ENCODE data around the gene OR10J1. TPM values are rescaled to one million over a fixed set of nuclear protein-coding genes. Genes with fewer than 3 reads are reported as not detected.
"Not testable (repeated sequence)": the region's sequence is repeated elsewhere in the genome, so short reads cannot be mapped to it uniquely, and the experiment has no call there.

Gene OR10J1
- total RNA-seq, 1 experiment from 2014 or later = not detected

GRCh38 chr1:159444511-159444910 is 5.0 kb downstream of the OR10J1 start:
- Mint-ChIP-seq H3K27me3 (ENCODE audit: unreplicated experiment) (no peaks in the 10 kb centered on the region), H3K4me1 (ENCODE audit: low read depth, unreplicated experiment) (no peaks in the 10 kb centered on the region), H3K4me3 (ENCODE audit: low read depth, unreplicated experiment) (no peak overlapping the region), H3K27ac (ENCODE audit: unreplicated experiment) (no peak overlapping the region), H3K36me3 (ENCODE audit: insufficient read depth, unreplicated experiment) (no peaks in the 10 kb centered on the region), H3K9me3 (ENCODE audit: low read depth, unreplicated experiment) (peaks cover 13% of the 10 kb centered on the region)
- TF ChIP-seq CTCF (IDR thresholded peaks at IDR 0.05; ENCODE audit: unreplicated experiment) = no peak
- no TSS peak for BruUV-seq (replicated peaks)
- no peak for DNase-seq
- intact Hi-C loops (cut with micrococcal nuclease; ENCODE audit: unreplicated experiment) = no loop called here
- CTCF ChIA-PET = no interaction called here

DNA sequence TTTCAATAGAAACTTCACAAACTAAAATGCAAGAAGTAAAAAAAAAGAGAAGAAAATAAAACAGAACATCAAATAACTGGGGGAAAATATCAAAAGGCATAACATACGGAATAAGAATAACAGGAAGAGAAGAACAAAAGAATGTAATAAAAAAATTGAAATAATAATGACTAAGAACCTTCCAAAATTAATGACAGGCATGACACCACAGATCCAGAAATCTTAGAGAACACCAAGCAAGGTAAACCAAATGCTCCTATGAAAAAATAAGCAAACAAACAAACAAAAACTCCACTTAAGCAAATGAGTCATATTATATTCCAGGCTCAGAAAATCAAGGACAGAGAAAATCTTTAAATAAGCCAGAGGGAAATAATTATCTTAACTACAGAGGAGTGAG is 8.7 kb downstream of the OR10J1 start:
- Mint-ChIP-seq H3K27me3 (ENCODE audit: unreplicated experiment) (no peaks in the 10 kb centered on the region), H3K36me3 (ENCODE audit: insufficient read depth, unreplicated experiment) (no peaks in the 10 kb centered on the region), H3K27ac (ENCODE audit: unreplicated experiment) (no peak overlapping the region), H3K4me3 (ENCODE audit: low read depth, unreplicated experiment) (no peak overlapping the region), H3K9me3 (ENCODE audit: low read depth, unreplicated experiment) (peaks cover 21% of the 10 kb centered on the region), H3K4me1 (ENCODE audit: low read depth, unreplicated experiment) (no peaks in the 10 kb centered on the region)
- CTCF ChIA-PET = no interaction called here
- no peak for TF ChIP-seq CTCF (IDR thresholded peaks at IDR 0.05; ENCODE audit: unreplicated experiment)
- BruUV-seq (replicated peaks) = no TSS peak
- intact Hi-C loops (cut with micrococcal nuclease; ENCODE audit: unreplicated experiment) = no loop called here
- no peak for DNase-seq

GRCh38 chr1:159449605-159450004 is 10.1 kb downstream of the OR10J1 start:
- H3K27me3 Mint-ChIP-seq (ENCODE audit: unreplicated experiment); H3K27ac Mint-ChIP-seq (ENCODE audit: unreplicated experiment); H3K4me3 Mint-ChIP-seq (ENCODE audit: low read depth, unreplicated experiment); CTCF ChIA-PET; H3K4me1 Mint-ChIP-seq (ENCODE audit: low read depth, unreplicated experiment); BruUV-seq (replicated peaks); DNase-seq; H3K36me3 Mint-ChIP-seq (ENCODE audit: insufficient read depth, unreplicated experiment); intact Hi-C loops (cut with micrococcal nuclease; ENCODE audit: unreplicated experiment): not testable (repeated sequence)
- H3K9me3 Mint-ChIP-seq (ENCODE audit: low read depth, unreplicated experiment) = peaks cover 24% of the 10 kb centered on the region

DNA sequence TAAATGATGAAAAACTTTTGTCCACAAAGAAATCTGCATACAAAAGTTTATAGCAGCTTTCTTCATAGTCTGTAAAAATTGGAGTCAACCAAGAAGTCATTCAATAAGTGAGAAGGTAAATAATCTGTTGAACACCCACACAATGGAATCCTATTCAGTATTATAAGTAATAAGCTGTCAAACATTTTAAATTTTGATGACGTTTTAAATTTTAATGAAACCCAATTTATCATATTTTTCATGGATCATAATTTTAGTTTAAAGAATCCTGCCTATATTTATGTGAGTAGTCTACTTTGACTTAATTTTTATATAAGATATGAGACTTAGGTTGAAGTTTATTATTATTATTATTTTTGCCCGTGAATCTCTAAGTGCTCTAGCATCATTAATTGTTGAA is 20.0 kb downstream of the OR10J1 start:
- BruUV-seq (replicated peaks) = no TSS peak
- Mint-ChIP-seq H3K4me3 (ENCODE audit: low read depth, unreplicated experiment) (no peak overlapping the region), H3K27ac (ENCODE audit: unreplicated experiment) (no peak overlapping the region), H3K9me3 (ENCODE audit: low read depth, unreplicated experiment) (peaks cover 7% of the 10 kb centered on the region), H3K4me1 (ENCODE audit: low read depth, unreplicated experiment) (no peaks in the 10 kb centered on the region), H3K27me3 (ENCODE audit: unreplicated experiment) (no peaks in the 10 kb centered on the region), H3K36me3 (ENCODE audit: insufficient read depth, unreplicated experiment) (no peaks in the 10 kb centered on the region)
- intact Hi-C loops (cut with micrococcal nuclease; ENCODE audit: unreplicated experiment) = no loop called here
- CTCF ChIA-PET = no interaction called here
- no peak for TF ChIP-seq CTCF (IDR thresholded peaks at IDR 0.05; ENCODE audit: unreplicated experiment)
- no peak for DNase-seq

DNA sequence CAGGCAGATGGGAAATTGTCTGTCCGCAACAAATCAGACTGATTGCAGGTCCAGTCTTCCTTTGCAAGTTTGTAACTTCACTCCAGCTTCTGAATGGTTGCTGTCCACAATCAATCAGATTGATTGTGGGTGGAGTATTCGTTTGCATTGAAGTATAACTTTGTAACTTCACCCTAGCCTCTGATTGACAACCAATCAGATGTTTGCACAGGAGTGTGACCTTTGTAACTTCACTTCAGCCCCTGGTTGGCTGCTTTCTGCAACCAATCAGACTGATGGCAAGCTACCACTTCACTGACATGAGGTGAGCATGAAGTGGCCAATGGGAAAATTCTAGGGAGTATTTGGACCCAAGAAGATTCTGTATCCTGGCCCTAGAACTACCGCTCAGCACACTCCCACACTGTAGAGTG is 25.7 kb downstream of the OR10J1 start:
- no TSS peak for BruUV-seq (replicated peaks)
- Mint-ChIP-seq H3K4me3 (ENCODE audit: low read depth, unreplicated experiment) (no peak overlapping the region), H3K27ac (ENCODE audit: unreplicated experiment) (no peak overlapping the region), H3K4me1 (ENCODE audit: low read depth, unreplicated experiment) (no peaks in the 10 kb centered on the region), H3K9me3 (ENCODE audit: low read depth, unreplicated experiment) (peaks cover 7% of the 10 kb centered on the region), H3K27me3 (ENCODE audit: unreplicated experiment) (no peaks in the 10 kb centered on the region), H3K36me3 (ENCODE audit: insufficient read depth, unreplicated experiment) (no peaks in the 10 kb centered on the region)
- TF ChIP-seq CTCF (IDR thresholded peaks at IDR 0.05; ENCODE audit: unreplicated experiment) = no peak
- CTCF ChIA-PET = no interaction called here
- intact Hi-C loops (cut with micrococcal nuclease; ENCODE audit: unreplicated experiment) = no loop called here
- DNase-seq = no peak

All from Calu3 (cell line).